Measurements from ENCODE around the gene GID8. TPM values are rescaled to one million over a fixed set of nuclear protein-coding genes. Genes with fewer than 3 reads are reported as not detected.

GID8 gene
- total RNA-seq, 1 donor from 2014 or later: 35.8 TPM

GRCh38 chr20:62956387-62957135, 18.6 kb downstream of the GID8 start:
- no peaks in the 10 kb centered on the region for H3K27me3 Mint-ChIP-seq (ENCODE audit: unreplicated experiment)
- no peak for TF ChIP-seq CTCF (IDR thresholded peaks at IDR 0.05)
- no peak for DNase-seq (ENCODE audit: extremely low spot score, unreplicated experiment)
- no peaks in the 10 kb centered on the region for H3K36me3 Mint-ChIP-seq (ENCODE audit: unreplicated experiment)
- H3K4me3 Mint-ChIP-seq (ENCODE audit: unreplicated experiment): no peak overlapping the region
- peaks cover 9% of the 10 kb centered on the region for H3K4me1 Mint-ChIP-seq (ENCODE audit: unreplicated experiment)
- H3K27ac Mint-ChIP-seq (ENCODE audit: unreplicated experiment): no peak overlapping the region
- H3K9me3 Mint-ChIP-seq (ENCODE audit: unreplicated experiment): no peaks in the 10 kb centered on the region

GRCh38 chr20:62957136-62958117, 19.5 kb downstream of the GID8 start:
- H3K9me3 Mint-ChIP-seq (ENCODE audit: unreplicated experiment): no peaks in the 10 kb centered on the region
- H3K4me1 Mint-ChIP-seq (ENCODE audit: unreplicated experiment): peaks cover 9% of the 10 kb centered on the region
- no peak overlapping the region for H3K27ac Mint-ChIP-seq (ENCODE audit: unreplicated experiment)
- no peak for DNase-seq (ENCODE audit: extremely low spot score, unreplicated experiment)
- no peak for TF ChIP-seq CTCF (IDR thresholded peaks at IDR 0.05)
- no peak overlapping the region for H3K4me3 Mint-ChIP-seq (ENCODE audit: unreplicated experiment)
- no peaks in the 10 kb centered on the region for H3K27me3 Mint-ChIP-seq (ENCODE audit: unreplicated experiment)
- no peaks in the 10 kb centered on the region for H3K36me3 Mint-ChIP-seq (ENCODE audit: unreplicated experiment)

- Mint-ChIP-seq H3K4me1 (ENCODE audit: unreplicated experiment) (peaks cover 9% of the 10 kb centered on the region), H3K27me3 (ENCODE audit: unreplicated experiment) (no peaks in the 10 kb centered on the region), H3K9me3 (ENCODE audit: unreplicated experiment) (no peaks in the 10 kb centered on the region), H3K4me3 (ENCODE audit: unreplicated experiment) (no peak overlapping the region), H3K36me3 (ENCODE audit: unreplicated experiment) (no peaks in the 10 kb centered on the region), H3K27ac (ENCODE audit: unreplicated experiment) (no peak overlapping the region)
- no peak for TF ChIP-seq CTCF (IDR thresholded peaks at IDR 0.05)
- DNase-seq (ENCODE audit: extremely low spot score, unreplicated experiment): no peak
Measured at GRCh38 chr20:62958388-62959100, 20.6 kb downstream of the GID8 start.

- peaks cover 4% of the 10 kb centered on the region for H3K27me3 Mint-ChIP-seq (ENCODE audit: unreplicated experiment)
- peaks cover 2% of the 10 kb centered on the region for H3K4me1 Mint-ChIP-seq (ENCODE audit: unreplicated experiment)
Measured at GRCh38 chr20:62959101-62959971, 21.4 kb downstream of the GID8 start.

More at GRCh38 chr20:62959101-62959971, 21.4 kb downstream of the GID8 start:
- no peak overlapping the region for H3K4me3 Mint-ChIP-seq (ENCODE audit: unreplicated experiment)
- no peak for TF ChIP-seq CTCF (IDR thresholded peaks at IDR 0.05)
- no peaks in the 10 kb centered on the region for H3K36me3 Mint-ChIP-seq (ENCODE audit: unreplicated experiment)
- DNase-seq (ENCODE audit: extremely low spot score, unreplicated experiment): no peak
- no peaks in the 10 kb centered on the region for H3K9me3 Mint-ChIP-seq (ENCODE audit: unreplicated experiment)
- no peak overlapping the region for H3K27ac Mint-ChIP-seq (ENCODE audit: unreplicated experiment)

All from osteocyte (in vitro differentiated cells).